Liver (tissue), 9 donors: Measurements from ENCODE around the gene MACROD1. TPM values are rescaled to one million over a fixed set of nuclear protein-coding genes. Genes with fewer than 3 reads are reported as not detected.

Experiments used
- DNase-seq: peaks from one replicate; pipeline ENCODE4 v3.0.0-alpha.2; 2017; ENCODE audit warnings: low spot score
- H3K27ac ChIP-seq, 2 donors: one replicate each; pipeline ENCODE4 v1.7.0; 2013; ENCODE audit warnings: inconsistent platforms in 2 of 2, low read length in 2 of 2, control low read depth in 1 of 2, low read depth in 1 of 2, mild to moderate bottlenecking in 1 of 2
- H3K27me3 ChIP-seq, 4 donors: one replicate each; pipeline versions ENCODE4 v1.6.1 to v1.7.0; 2013; ENCODE audit warnings: low read length in 3 of 4, inconsistent platforms in 1 of 4, mild to moderate bottlenecking in 1 of 4, moderate library complexity in 1 of 4; ENCODE audit not compliant: control insufficient read depth in 4 of 4, insufficient read depth in 4 of 4
- H3K36me3 ChIP-seq, 4 donors: one replicate each; pipeline versions ENCODE4 v1.6.1 to v1.7.0; 2013; ENCODE audit warnings: low read length in 3 of 4, mild to moderate bottlenecking in 3 of 4, low read depth in 1 of 4, moderate library complexity in 1 of 4; ENCODE audit not compliant: control insufficient read depth in 4 of 4, insufficient read depth in 3 of 4
- H3K4me1 ChIP-seq, 4 donors: one replicate each; pipeline versions ENCODE4 v1.6.1 to v1.7.0; 2013; ENCODE audit warnings: low read length in 3 of 4, mild to moderate bottlenecking in 3 of 4, moderate library complexity in 1 of 4; ENCODE audit not compliant: control insufficient read depth in 4 of 4, insufficient read depth in 4 of 4
- H3K4me3 ChIP-seq, 3 donors: one replicate each; pipeline versions ENCODE4 v1.6.1 to v1.7.0; 2013; ENCODE audit warnings: low read length in 3 of 3, control low read depth in 1 of 3, low read depth in 1 of 3, mild to moderate bottlenecking in 1 of 3
- H3K9ac ChIP-seq, 2 donors: one replicate each; pipeline ENCODE4 v1.7.0; 2013; ENCODE audit warnings: low read length in 2 of 2, mild to moderate bottlenecking in 2 of 2, moderate library complexity in 2 of 2, control low read depth in 1 of 2, low read depth in 1 of 2
- H3K9me3 ChIP-seq, 4 donors: one replicate each; pipeline versions ENCODE4 v1.6.1 to v1.7.0; 2013; ENCODE audit warnings: low read length in 3 of 4; ENCODE audit not compliant: control insufficient read depth in 4 of 4
- ATF3 ChIP-seq: IDR thresholded peaks from 2 replicates; pipeline ENCODE4 v1.6.1; 2016; ENCODE audit warnings: antibody characterized with exemption
- EGR1 ChIP-seq, 2 donors: IDR thresholded peaks; 2 replicates each; pipeline ENCODE4 v1.6.1; 2016 to 2018; ENCODE audit warnings: antibody characterized with exemption in 2 of 2, low read depth in 2 of 2
- FOXA2 ChIP-seq: IDR thresholded peaks from 2 replicates; pipeline ENCODE4 v1.6.1; 2016; ENCODE audit warnings: antibody characterized with exemption
- GABPA ChIP-seq, 2 donors: IDR thresholded peaks in 1 of 2; conservative IDR thresholded peaks in 1 of 2; 2 replicates each; pipeline ENCODE4 v1.6.1; 2016; ENCODE audit warnings: antibody characterized with exemption in 2 of 2, mild to moderate bottlenecking in 1 of 2, moderate library complexity in 1 of 2
- HNF4A ChIP-seq, 2 donors: conservative IDR thresholded peaks; 2 replicates each; pipeline ENCODE4 v1.6.1; 2016; ENCODE audit warnings: antibody characterized with exemption in 2 of 2, mild to moderate bottlenecking in 2 of 2
- HNF4G ChIP-seq: IDR thresholded peaks from 2 replicates; pipeline ENCODE4 v1.6.1; 2016; ENCODE audit warnings: antibody characterized with exemption
- JUND ChIP-seq, 2 donors: IDR thresholded peaks; 2 replicates each; pipeline ENCODE4 v1.6.1; 2016; ENCODE audit warnings: antibody characterized with exemption in 2 of 2
- MAX ChIP-seq: IDR thresholded peaks from 2 replicates; pipeline ENCODE4 v1.6.1; 2016; ENCODE audit warnings: antibody characterized with exemption
- NR2F2 ChIP-seq: IDR thresholded peaks from 2 replicates; pipeline ENCODE4 v1.6.1; 2016; ENCODE audit warnings: antibody characterized with exemption
- RAD21 ChIP-seq, 2 donors: IDR thresholded peaks; 2 replicates each; pipeline ENCODE4 v1.6.1; 2016; ENCODE audit warnings: antibody characterized with exemption in 2 of 2, mild to moderate bottlenecking in 2 of 2
- REST ChIP-seq: IDR thresholded peaks from 2 replicates; pipeline ENCODE4 v1.6.1; 2016; ENCODE audit warnings: antibody characterized with exemption, mild to moderate bottlenecking
- RXRA ChIP-seq, 2 donors: IDR thresholded peaks; 2 replicates each; pipeline ENCODE4 v1.6.1; 2017 to 2018; ENCODE audit warnings: antibody characterized with exemption in 2 of 2, mild to moderate bottlenecking in 1 of 2
- SP1 ChIP-seq: IDR thresholded peaks from 2 replicates; pipeline ENCODE4 v1.6.1; 2018; ENCODE audit warnings: antibody characterized with exemption, mild to moderate bottlenecking
- TAF1 ChIP-seq: conservative IDR thresholded peaks from 2 replicates; pipeline ENCODE4 v1.6.1; 2016; ENCODE audit warnings: antibody characterized with exemption, mild to moderate bottlenecking
- YY1 ChIP-seq: IDR thresholded peaks from 2 replicates; pipeline ENCODE4 v1.6.1; 2016; ENCODE audit warnings: antibody characterized with exemption, mild to moderate bottlenecking
- ZBTB33 ChIP-seq: IDR thresholded peaks from 2 replicates; pipeline ENCODE4 v1.6.1; 2016; ENCODE audit warnings: antibody characterized with exemption
- WGBS: extraction: QIAGEN DNeasy Blood & Tissue Kit; methylation state at CpG from one replicate; pipeline ENCODE4 v1.1.7; 2013; 5-methylcytosine and 5-hydroxymethylcytosine counted together
- polyA plus RNA-seq, 2 donors: library from polyadenylated mRNA; stranded (reverse) in 1 of 2; unstranded in 1 of 2; fragments of 200-250 nt in 1 of 2; fragments of >200 nt in 1 of 2; fragmentation: Nextera tagmentation in 1 of 2; extraction: Ambion mirVana in 1 of 2; gene quantifications; one replicate each; pipeline versions ENCODE4 v1.2.1 to v1.2.3, GENCODE V29; 2013 to 2015
- total RNA-seq, 2 donors: library from RNA; depleted of rRNA; stranded (reverse); fragments of >200 nt; gene quantifications; one replicate each; pipeline ENCODE4 v1.2.3, GENCODE V29; 2014
- donor health status: healthy.
- donor health status: healthy.
- donor health status: healthy.
- donor health status: healthy.
- donor health status: healthy.

Gene MACROD1
- total and polyA plus RNA-seq, 4 donors, result 8.9 to 25.9 (median 13.1) TPM

GRCh38 chr11:64122411-64123410 is 43.2 kb downstream of the MACROD1 start:
- 54% methylated on average over 28 of the region's 28 CpGs for WGBS
- H3K9ac ChIP-seq, result no peak overlapping the region
- no peak overlapping the region for H3K27ac ChIP-seq
- peaks cover 0 to 3% (median 0%) of the 10 kb centered on the region in 4 donors for H3K4me1 ChIP-seq
- no peaks in the 10 kb centered on the region for H3K9me3 ChIP-seq
- H3K36me3 ChIP-seq, result peaks cover 0 to 3% (median 0%) of the 10 kb centered on the region in 4 donors
- H3K27me3 ChIP-seq, result no peaks in the 10 kb centered on the region
- DNase-seq, result no peak
- no peak overlapping the region for H3K4me3 ChIP-seq
- TF ChIP-seq REST (no peak), NR2F2 (no peak), RAD21 (IDR thresholded peaks at IDR 0.05) (no peak), GABPA (IDR thresholded peaks at IDR 0.05 in 1 of 2, conservative IDR thresholded peaks at IDR 0.05 in 1 of 2) (no peak), SP1 (no peak), RXRA (IDR thresholded peaks at IDR 0.05) (no peak), EGR1 (IDR thresholded peaks at IDR 0.05; ENCODE audit: low read depth in 2 of 2) (no peak), FOXA2 (no peak), ATF3 (no peak), HNF4G (no peak), JUND (IDR thresholded peaks at IDR 0.05) (no peak), HNF4A (conservative IDR thresholded peaks at IDR 0.05) (no peak), ZBTB33 (no peak), MAX (no peak)

- no peaks in the 10 kb centered on the region for H3K27me3 ChIP-seq
- no peaks in the 10 kb centered on the region for H3K9me3 ChIP-seq
- DNase-seq, result no peak
- H3K4me3 ChIP-seq, result no peak overlapping the region
- no peak overlapping the region for H3K27ac ChIP-seq
- peaks cover 0 to 3% (median 0%) of the 10 kb centered on the region in 4 donors for H3K36me3 ChIP-seq
- peaks cover 0 to 3% (median 0%) of the 10 kb centered on the region in 4 donors for H3K4me1 ChIP-seq
- no peak for TF ChIP-seq YY1
- TF ChIP-seq SP1, result no peak
- no peak for TF ChIP-seq TAF1
- WGBS, result 86% methylated on average over 19 of the region's 19 CpGs
- H3K9ac ChIP-seq, result no peak overlapping the region
These were observed 44.1 kb downstream of the MACROD1 start for GRCh38 chr11:64121663-64122410.
